Esophagus (tissue), 2 donors: ENCODE data around the gene OR52A5. TPM values are rescaled to one million over a fixed set of nuclear protein-coding genes. Genes with fewer than 3 reads are reported as not detected.
"Not testable (repeated sequence)": the region's sequence is repeated elsewhere in the genome, so short reads cannot be mapped to it uniquely, and the experiment has no call there.

Experiments
- H3K27ac ChIP-seq, 2 donors: one replicate each; pipeline ENCODE4 v1.5.1; 2013; ENCODE audit warnings: low read depth in 2 of 2, mild to moderate bottlenecking in 2 of 2, inconsistent platforms in 1 of 2, low read length in 1 of 2, moderate library complexity in 1 of 2
- H3K27me3 ChIP-seq, 2 donors: one replicate each; pipeline ENCODE4 v1.6.1; 2013; ENCODE audit warnings: low read length in 2 of 2, control low read depth in 1 of 2, mild to moderate bottlenecking in 1 of 2; ENCODE audit not compliant: insufficient read depth in 2 of 2, control insufficient read depth in 1 of 2
- H3K36me3 ChIP-seq, 2 donors: one replicate each; pipeline ENCODE4 v1.6.1; 2013; ENCODE audit warnings: low read length in 1 of 2; ENCODE audit not compliant: control insufficient read depth in 2 of 2, insufficient read depth in 2 of 2
- H3K4me1 ChIP-seq, 2 donors: one replicate each; pipeline ENCODE4 v1.6.1; 2013; ENCODE audit warnings: low read length in 1 of 2; ENCODE audit not compliant: control insufficient read depth in 2 of 2, insufficient read depth in 2 of 2
- H3K4me3 ChIP-seq, 2 donors: one replicate each; pipeline ENCODE4 v1.5.1; 2013; ENCODE audit warnings: low read length in 2 of 2, mild to moderate bottlenecking in 2 of 2, low read depth in 1 of 2, moderate library complexity in 1 of 2
- H3K9me3 ChIP-seq, 2 donors: one replicate each; pipeline ENCODE4 v1.6.1; 2013; ENCODE audit warnings: mild to moderate bottlenecking in 2 of 2, low read depth in 1 of 2, low read length in 1 of 2, moderate library complexity in 1 of 2; ENCODE audit not compliant: control insufficient read depth in 2 of 2, insufficient read depth in 1 of 2
- WGBS, 2 donors: extraction: QIAGEN DNeasy Blood & Tissue Kit; methylation state at CpG; one replicate each; pipeline ENCODE4 v1.1.7; 2013; 5-methylcytosine and 5-hydroxymethylcytosine counted together
- polyA plus RNA-seq, 2 donors: library from polyadenylated mRNA; stranded (reverse); fragments of 200-250 nt; gene quantifications; one replicate each; pipeline ENCODE4 v1.2.3, GENCODE V29; 2013
- donor health status: healthy with polysubstance abuse.
- donor health status: Bipolar disorder and iron deficiency.

Gene OR52A5
- polyA plus RNA-seq = not detected

GRCh38 chr11:5137996-5138395 is at the start of gene OR52A5:
Gene OR52A5, minus strand, starts transcription at chr11:5138356. Its CDS starts 5,714 bp downstream, at chr11:5132642.
- no peaks in the 10 kb centered on the region for H3K36me3 ChIP-seq
- no peaks in the 10 kb centered on the region for H3K9me3 ChIP-seq
- WGBS, 2 donors = 84 to 86% methylated on average over 2 of the region's 2 CpGs
- H3K27ac ChIP-seq = no peak within 1 kb of the TSS
- H3K27me3 ChIP-seq = no peaks in the 10 kb centered on the region
- no peaks in the 10 kb centered on the region for H3K4me1 ChIP-seq
- no peak within 1 kb of the TSS for H3K4me3 ChIP-seq

GRCh38 chr11:5178046-5178837 is 40.1 kb upstream of the OR52A5 start:
- no peaks in the 10 kb centered on the region for H3K9me3 ChIP-seq
- WGBS, 2 donors = 82 to 83% methylated on average over 10 of the region's 10 CpGs
- no peaks in the 10 kb centered on the region for H3K4me1 ChIP-seq
- H3K27ac ChIP-seq = no peak overlapping the region
- no peaks in the 10 kb centered on the region for H3K27me3 ChIP-seq
- no peaks in the 10 kb centered on the region for H3K36me3 ChIP-seq
- no peak overlapping the region for H3K4me3 ChIP-seq

- no peaks in the 10 kb centered on the region for H3K9me3 ChIP-seq
- H3K36me3 ChIP-seq = no peaks in the 10 kb centered on the region
- no peak overlapping the region for H3K27ac ChIP-seq
- no peaks in the 10 kb centered on the region for H3K4me1 ChIP-seq
- H3K27me3 ChIP-seq = no peaks in the 10 kb centered on the region
- H3K4me3 ChIP-seq = no peak overlapping the region
- WGBS, 2 donors = 92 to 93% methylated on average over 7 of the region's 7 CpGs
These were observed 36.8 kb upstream of the OR52A5 start for GRCh38 chr11:5174934-5175333.

DNA sequence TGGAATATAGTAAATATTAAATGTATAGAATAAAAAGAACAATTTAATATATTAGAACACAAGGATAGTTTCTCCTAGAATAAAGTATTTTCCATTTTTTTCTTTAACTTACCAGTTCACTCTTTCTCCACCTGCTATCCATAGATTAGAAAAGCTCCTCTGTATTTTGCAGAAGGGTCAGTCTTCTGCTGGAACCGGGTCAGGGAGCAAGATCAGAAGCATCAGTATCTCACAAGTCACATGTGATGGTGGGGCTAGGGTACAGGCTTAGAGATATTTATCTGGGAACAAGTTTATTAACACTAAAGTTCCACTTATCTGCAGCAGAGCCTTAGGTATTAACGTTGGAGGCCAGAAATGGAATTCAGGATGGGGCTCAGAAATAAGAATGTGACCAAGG is 33.7 kb upstream of the OR52A5 start:
- Histone ChIP-seq H3K36me3 (no peaks in the 10 kb centered on the region), H3K4me1 (no peaks in the 10 kb centered on the region), H3K4me3 (no peak overlapping the region), H3K27ac (no peak overlapping the region), H3K27me3 (no peaks in the 10 kb centered on the region), H3K9me3 (no peaks in the 10 kb centered on the region)
- WGBS, 2 donors = 55 to 60% methylated on average over 2 of the region's 2 CpGs

- not testable (repeated sequence) for H3K27ac ChIP-seq, H3K4me3 ChIP-seq, H3K4me1 ChIP-seq, H3K27me3 ChIP-seq, H3K36me3 ChIP-seq, H3K9me3 ChIP-seq
These were observed 27.7 kb upstream of the OR52A5 start for GRCh38 chr11:5165898-5166297.

DNA sequence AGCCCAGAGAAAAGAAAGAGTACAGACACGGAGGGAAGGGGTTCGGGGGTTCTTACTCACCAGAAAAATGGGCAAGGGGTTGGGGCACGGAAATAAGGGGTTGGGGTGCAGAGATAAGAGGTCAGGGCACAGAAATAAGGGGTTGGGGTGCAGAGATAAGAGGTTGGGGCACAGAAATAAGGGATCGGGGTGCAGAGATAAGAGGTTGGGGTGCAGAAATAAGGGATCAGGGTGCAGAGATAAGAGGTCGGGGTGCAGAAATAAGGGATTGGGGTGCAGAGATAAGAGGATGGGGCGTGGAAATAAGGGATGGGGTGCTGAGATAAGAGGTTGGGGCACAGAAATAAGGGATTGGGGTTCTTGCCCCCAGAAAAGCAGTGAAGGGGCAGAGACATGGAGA is 26.7 kb upstream of the OR52A5 start:
- not testable (repeated sequence) for H3K36me3 ChIP-seq, H3K27ac ChIP-seq, H3K4me1 ChIP-seq, H3K4me3 ChIP-seq, H3K27me3 ChIP-seq, H3K9me3 ChIP-seq
- WGBS, 2 donors = 69 to 71% methylated on average over 6 of the region's 6 CpGs

GRCh38 chr11:5161045-5161444 is 22.9 kb upstream of the OR52A5 start:
- H3K4me1 ChIP-seq, H3K27me3 ChIP-seq, H3K4me3 ChIP-seq, H3K36me3 ChIP-seq, H3K27ac ChIP-seq, H3K9me3 ChIP-seq: not testable (repeated sequence)
- no CpG with 5 or more reads among the region's 1 CpG for whole genome bisulfite sequencing, 2 donors

GRCh38 chr11:5160217-5160616 is 22.1 kb upstream of the OR52A5 start:
- WGBS, 2 donors = 79 to 85% methylated on average over 4 of the region's 4 CpGs
- H3K36me3 ChIP-seq, H3K27ac ChIP-seq, H3K9me3 ChIP-seq, H3K4me3 ChIP-seq, H3K4me1 ChIP-seq, H3K27me3 ChIP-seq: not testable (repeated sequence)

GRCh38 chr11:5159806-5160205 is 21.6 kb upstream of the OR52A5 start:
- Histone ChIP-seq H3K27ac (no peak overlapping the region), H3K9me3 (no peaks in the 10 kb centered on the region), H3K36me3 (no peaks in the 10 kb centered on the region), H3K4me3 (no peak overlapping the region), H3K4me1 (no peaks in the 10 kb centered on the region), H3K27me3 (no peaks in the 10 kb centered on the region)

DNA sequence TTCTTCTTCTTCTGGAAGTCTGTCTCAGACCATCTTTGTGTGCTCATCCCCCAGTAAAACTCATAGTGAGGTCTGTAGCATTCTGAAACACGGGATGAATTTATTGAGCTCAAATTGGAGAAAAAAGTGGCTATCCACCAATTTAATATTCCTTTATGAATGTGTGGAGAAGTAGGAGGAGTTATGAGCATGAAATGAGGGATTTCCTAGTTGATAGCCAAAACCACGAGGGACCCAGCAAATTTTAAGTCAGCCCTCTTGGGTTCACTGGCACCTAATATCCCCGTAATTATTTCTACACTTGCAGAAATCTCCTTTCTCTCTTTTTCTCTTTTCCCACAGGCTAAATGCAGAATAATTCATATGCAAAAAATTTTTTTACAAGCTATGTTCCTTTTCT is 16.5 kb upstream of the OR52A5 start, which contains the start of gene OR52A1:
Gene OR52A1, minus strand, starts transcription at position 101 of the 400 bp plus-strand sequence. CDS start 2,388 bp downstream, outside the sequence.
- Histone ChIP-seq H3K27ac (no peak within 1 kb of the TSS), H3K4me1 (no peaks in the 10 kb centered on the region), H3K27me3 (no peaks in the 10 kb centered on the region), H3K36me3 (no peaks in the 10 kb centered on the region), H3K9me3 (no peaks in the 10 kb centered on the region), H3K4me3 (no peak within 1 kb of the TSS)
- 59 to 63% methylated on average over 3 of the region's 3 CpGs for WGBS, 2 donors
